SK-N-SH (cell line): ENCODE data around the gene DNMT3A.

Experiments
- CTCF ChIP-seq: fragments of 200-600 bp; sonication (generic); IDR thresholded peaks from 2 replicates; pipeline ENCODE4 v1.6.1; 2017; ENCODE audit warnings: antibody characterized with exemption, mild to moderate bottlenecking, moderate library complexity
- FOXM1 ChIP-seq: IDR thresholded peaks from 2 replicates; pipeline ENCODE4 v1.4.0; 2012; ENCODE audit warnings: low read depth, mild to moderate bottlenecking
- SIN3A ChIP-seq: IDR thresholded peaks from 2 replicates; pipeline ENCODE4 v1.6.1; 2012; ENCODE audit warnings: low read depth, mild to moderate bottlenecking, low read length, moderate library complexity, borderline replicate concordance
- SMC3 ChIP-seq: IDR thresholded peaks from 2 replicates; pipeline ENCODE4 v1.6.1; 2012; ENCODE audit warnings: low read depth, low read length, improper control_type of control experiment
- USF1 ChIP-seq: IDR thresholded peaks from 2 replicates; pipeline ENCODE4 v1.4.0; 2012; ENCODE audit warnings: low read depth, borderline replicate concordance
- USF2 ChIP-seq: fragments of 150-350 bp; IDR thresholded peaks from 2 replicates; pipeline ENCODE4 v1.6.1; 2017; ENCODE audit warnings: antibody characterized with exemption, low read length, low read depth, borderline replicate concordance

GRCh38 chr2:25232248-25232825, 109.4 kb downstream of the DNMT3A start:
- TF ChIP-seq SMC3 (no peak), CTCF (no peak), USF1 (no peak), FOXM1 (no peak), USF2 (no peak), SIN3A (no peak)
